Skeletal muscle tissue (tissue), 1 donor: ENCODE measurements around the gene ATP9B. TPM values are rescaled to one million over a fixed set of nuclear protein-coding genes. Genes with fewer than 3 reads are reported as not detected.

Experiments used
- total RNA-seq: library from RNA; depleted of rRNA; stranded (reverse); fragments of >200 nt; gene quantifications from one replicate; pipeline ENCODE4 v1.2.3, GENCODE V29; 2014

The ATP9B gene
- total RNA-seq, 1 donor from 2014 or later: 83.0 TPM

Other genes starting within 250 kb of the ATP9B start
- not detected for gene SALL3, start 89.6 kb upstream of the ATP9B start, total RNA-seq